Activated T-cell treated with anti-CD3 and anti-CD28 coated beads, Interleukin-2, amount 50 U/mL, for 4 hours (primary cell): ENCODE measurements around the gene PCDHGA1. TPM values are rescaled to one million over a fixed set of nuclear protein-coding genes. Genes with fewer than 3 reads are reported as not detected.

Source experiments
- ATAC-seq, 2 donors: fragments of 200-7000 bp; cut with Tn5 transposase; one replicate each; pipeline ENCODE4 v1.10.0; 2021
- DNase-seq: peaks from one replicate; pipeline ENCODE4 v3.0.0-alpha.2; 2020
- H3K27me3 Mint-ChIP-seq: one replicate; pipeline ENCODE4 v1.8.0; 2021; ENCODE audit warnings: low read depth, mixed read lengths
- H3K36me3 Mint-ChIP-seq: one replicate; pipeline ENCODE4 v1.8.0; 2022; ENCODE audit warnings: mixed read lengths; ENCODE audit not compliant: insufficient read depth
- H3K4me1 Mint-ChIP-seq: one replicate; pipeline ENCODE4 v1.8.0; 2021; ENCODE audit warnings: low read depth, mixed read lengths
- H3K4me3 Mint-ChIP-seq: one replicate; pipeline ENCODE4 v1.8.0; 2021; ENCODE audit warnings: mild to moderate bottlenecking, moderate library complexity, mixed read lengths
- H3K9me3 Mint-ChIP-seq: one replicate; pipeline ENCODE4 v1.8.0; 2021; ENCODE audit warnings: mixed read lengths
- total RNA-seq, 3 donors: library from RNA; stranded (reverse); gene quantifications; one replicate each; pipeline ENCODE4 v1.2.1, GENCODE V29; 2021

The PCDHGA1 gene
- total RNA-seq, 3 donors from 2014 or later: 0.05 to 0.11 (median 0.11) TPM

- ATAC-seq: no peak
- Mint-ChIP-seq H3K27me3 (peaks cover 85% of the 10 kb centered on the region), H3K36me3 (no peaks in the 10 kb centered on the region)
These were observed 158.6 kb downstream of the PCDHGA1 start, which contains the start of gene PCDHGC5 for GRCh38 chr5:141488591-141489561. TSS of gene PCDHGC5 (plus strand) at chr5:141489081. CDS start at chr5:141489241, 160 bp downstream.

GRCh38 chr5:141489841-141490240 lies 159.5 kb downstream of the PCDHGA1 start:
- Mint-ChIP-seq H3K36me3 (no peaks in the 10 kb centered on the region), H3K4me1 (peaks cover 15% of the 10 kb centered on the region), H3K27me3 (peaks cover 87% of the 10 kb centered on the region), H3K9me3 (no peaks in the 10 kb centered on the region), H3K4me3 (no peak overlapping the region)
- DNase-seq: no peak
- no peak for ATAC-seq

More at GRCh38 chr5:141488591-141489561, 158.6 kb downstream of the PCDHGA1 start, which contains the start of gene PCDHGC5:
- H3K9me3 Mint-ChIP-seq: no peaks in the 10 kb centered on the region
- H3K4me1 Mint-ChIP-seq: peaks cover 20% of the 10 kb centered on the region
- no peak within 1 kb of the TSS for H3K4me3 Mint-ChIP-seq
- no peak for DNase-seq

GRCh38 chr5:141490271-141490670 lies 160.0 kb downstream of the PCDHGA1 start:
- ATAC-seq: no peak
- no peaks in the 10 kb centered on the region for H3K9me3 Mint-ChIP-seq
- H3K27me3 Mint-ChIP-seq: peaks cover 87% of the 10 kb centered on the region
- DNase-seq: no peak
- no peaks in the 10 kb centered on the region for H3K36me3 Mint-ChIP-seq
- H3K4me3 Mint-ChIP-seq: no peak overlapping the region
- H3K4me1 Mint-ChIP-seq: peaks cover 11% of the 10 kb centered on the region

- H3K4me3 Mint-ChIP-seq: no peak overlapping the region
- peaks cover 14% of the 10 kb centered on the region for H3K4me1 Mint-ChIP-seq
- DNase-seq (no peak), ATAC-seq (no peak)
- no peaks in the 10 kb centered on the region for H3K9me3 Mint-ChIP-seq
- no peaks in the 10 kb centered on the region for H3K36me3 Mint-ChIP-seq
- H3K27me3 Mint-ChIP-seq: peaks cover 87% of the 10 kb centered on the region
These were observed 160.5 kb downstream of the PCDHGA1 start for GRCh38 chr5:141490771-141491170.

DNA sequence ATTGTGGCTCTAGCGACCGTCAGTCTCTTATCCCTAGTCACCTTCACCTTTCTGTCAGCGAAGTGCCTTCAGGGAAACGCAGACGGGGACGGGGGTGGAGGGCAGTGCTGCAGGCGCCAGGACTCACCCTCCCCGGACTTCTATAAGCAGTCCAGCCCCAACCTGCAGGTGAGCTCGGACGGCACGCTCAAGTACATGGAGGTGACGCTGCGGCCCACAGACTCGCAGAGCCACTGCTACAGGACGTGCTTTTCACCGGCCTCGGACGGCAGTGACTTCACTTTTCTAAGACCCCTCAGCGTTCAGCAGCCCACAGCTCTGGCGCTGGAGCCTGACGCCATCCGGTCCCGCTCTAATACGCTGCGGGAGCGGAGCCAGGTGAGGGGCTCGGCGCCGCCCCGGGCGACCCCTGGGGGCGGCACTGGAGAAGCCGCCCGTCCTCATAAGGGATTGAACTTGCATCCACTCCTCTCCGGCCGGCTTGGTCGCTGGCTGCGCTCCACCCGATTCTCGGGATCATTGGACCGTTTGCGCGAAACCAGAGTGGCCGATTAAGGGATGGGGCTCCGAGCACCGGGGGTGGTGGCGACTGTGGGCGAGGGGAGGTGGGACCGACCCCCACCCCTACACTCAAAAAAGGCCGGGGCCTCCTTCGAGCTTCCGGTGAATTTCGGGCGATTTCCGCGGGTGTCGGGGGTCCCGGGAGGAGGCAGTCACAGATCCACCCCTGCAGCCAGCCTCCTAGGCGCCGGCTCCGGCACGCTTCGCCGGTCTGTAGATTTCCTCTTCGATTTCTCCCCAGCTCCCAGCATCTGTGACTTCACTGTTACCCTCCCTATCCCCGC lies 161.2 kb downstream of the PCDHGA1 start:
- ATAC-seq: no peak
- peaks cover 12% of the 10 kb centered on the region for H3K4me1 Mint-ChIP-seq
- H3K36me3 Mint-ChIP-seq: no peaks in the 10 kb centered on the region
- H3K4me3 Mint-ChIP-seq: peak overlapping the region; percentile 75
- peaks cover 86% of the 10 kb centered on the region for H3K27me3 Mint-ChIP-seq
- no peaks in the 10 kb centered on the region for H3K9me3 Mint-ChIP-seq
- no peak for DNase-seq

DNA sequence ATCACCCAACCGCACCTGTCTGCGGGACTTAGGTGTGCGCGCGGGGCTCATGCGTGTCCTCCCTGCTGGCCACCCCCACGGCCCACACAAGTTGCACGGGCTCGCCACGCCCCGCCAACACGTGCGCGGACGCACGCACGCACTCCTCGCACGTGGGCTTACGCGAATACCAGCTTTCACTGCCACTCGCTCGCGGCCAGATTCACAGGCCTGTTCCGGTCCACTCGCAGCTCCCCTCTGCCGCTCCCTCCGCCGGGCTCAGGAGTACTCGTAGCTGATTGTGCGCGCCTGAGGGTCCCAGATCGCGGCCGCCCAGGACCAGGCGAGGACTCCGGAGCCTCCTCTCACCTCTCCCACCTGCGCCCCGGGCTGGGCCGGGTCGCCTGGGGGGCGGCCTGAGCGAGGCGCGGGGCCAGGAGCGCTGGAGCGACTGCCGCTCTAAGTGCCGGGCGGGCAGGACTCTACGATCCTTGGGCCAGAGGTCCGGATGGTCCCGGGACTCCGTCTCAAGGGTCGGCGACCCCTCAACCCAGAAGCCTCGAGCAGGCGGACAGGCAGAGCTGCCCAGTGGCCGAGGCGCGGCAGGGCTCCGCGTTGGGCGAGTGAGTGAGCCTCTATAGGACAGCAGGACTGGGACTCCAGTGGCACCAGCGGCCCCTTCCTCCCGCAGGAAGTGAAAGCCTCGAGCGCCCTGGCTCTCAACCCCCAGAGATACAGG lies 162.0 kb downstream of the PCDHGA1 start:
- peak; percentile 21 for DNase-seq
- H3K36me3 Mint-ChIP-seq: no peaks in the 10 kb centered on the region
- H3K4me1 Mint-ChIP-seq: peaks cover 11% of the 10 kb centered on the region
- peaks cover 83% of the 10 kb centered on the region for H3K27me3 Mint-ChIP-seq
- no peaks in the 10 kb centered on the region for H3K9me3 Mint-ChIP-seq
- ATAC-seq: peak; percentile 43 to 50
- peak overlapping the region; percentile 75 for H3K4me3 Mint-ChIP-seq

DNA sequence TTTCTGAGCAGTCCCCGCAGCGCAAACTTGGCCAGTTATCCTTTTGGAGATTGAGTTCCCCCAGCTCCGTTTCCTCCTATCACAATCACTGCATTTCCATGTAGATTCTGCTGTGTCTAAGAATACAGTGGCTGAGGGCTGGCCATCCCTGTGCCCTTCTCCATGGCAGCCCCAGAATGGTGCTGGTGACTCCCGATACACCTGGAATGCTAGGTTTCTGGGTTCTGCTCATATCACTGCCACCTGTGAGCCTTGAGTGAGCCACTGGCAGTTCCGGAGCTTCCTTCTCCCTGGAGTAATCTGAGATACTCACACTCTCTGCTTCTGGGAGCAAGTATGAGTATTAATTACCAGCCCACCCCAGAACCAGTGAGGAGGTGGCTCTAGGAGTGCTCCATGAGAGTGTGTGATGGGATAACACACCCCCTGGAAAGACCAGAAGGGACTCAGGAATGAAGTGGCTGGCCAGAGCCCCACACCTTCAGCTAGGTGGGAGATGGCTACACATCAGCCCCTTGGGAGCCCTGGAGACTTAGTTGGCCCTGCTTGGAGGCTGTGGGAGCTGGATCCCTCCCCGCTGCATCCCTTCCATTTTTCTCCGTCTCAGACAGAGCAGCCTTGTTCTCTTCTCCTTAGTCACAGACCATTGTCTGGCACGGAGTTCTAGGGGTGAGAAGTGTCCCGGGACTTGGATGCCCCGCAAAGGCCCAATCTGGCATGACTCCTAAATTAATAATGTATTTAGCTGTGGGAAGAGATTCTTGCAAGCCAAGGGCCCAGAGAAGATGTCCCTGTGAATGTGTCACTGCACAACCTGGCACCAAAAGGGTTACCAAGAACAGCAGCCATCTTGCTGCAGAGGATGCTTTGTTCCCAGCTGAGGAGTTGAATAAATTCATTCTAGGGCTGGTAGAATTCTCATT lies 163.4 kb downstream of the PCDHGA1 start:
- ATAC-seq (no peak), DNase-seq (no peak)
- Mint-ChIP-seq H3K9me3 (no peaks in the 10 kb centered on the region), H3K36me3 (no peaks in the 10 kb centered on the region), H3K4me3 (no peak overlapping the region), H3K27me3 (peaks cover 76% of the 10 kb centered on the region), H3K4me1 (peaks cover 11% of the 10 kb centered on the region)

DNA sequence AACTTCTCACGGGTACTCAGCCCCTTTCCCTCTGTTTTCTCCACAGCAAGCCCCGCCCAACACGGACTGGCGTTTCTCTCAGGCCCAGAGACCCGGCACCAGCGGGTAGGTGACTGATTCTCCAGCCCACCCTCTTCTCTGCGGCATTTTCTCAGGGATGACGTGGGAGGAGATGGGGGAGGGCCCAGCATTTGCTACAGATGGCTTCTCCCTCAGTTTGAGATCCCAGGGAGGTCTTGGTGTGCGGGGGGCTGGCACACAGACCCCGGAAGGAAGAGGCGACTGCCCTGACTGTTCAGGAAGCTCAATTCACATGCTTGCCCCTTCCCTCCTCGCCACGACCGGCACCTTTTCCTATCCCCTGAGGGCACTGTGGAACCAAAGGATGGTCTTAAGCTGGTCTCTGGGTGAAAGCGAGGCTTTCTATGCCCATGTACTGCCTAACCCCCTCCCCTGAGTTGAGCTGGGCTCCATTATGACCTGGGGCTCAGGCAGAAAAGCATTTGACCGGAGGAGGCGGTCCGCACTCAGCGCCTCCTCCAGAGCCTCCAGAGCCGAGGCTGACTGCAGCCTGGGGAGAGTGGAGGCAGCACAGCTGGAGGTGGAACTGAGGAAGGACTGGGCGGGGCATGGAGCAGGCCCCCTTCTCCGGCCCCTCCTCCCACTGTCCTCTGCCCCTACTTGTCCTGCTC lies 164.6 kb downstream of the PCDHGA1 start:
- Mint-ChIP-seq H3K4me3 (no peak overlapping the region), H3K36me3 (no peaks in the 10 kb centered on the region), H3K27me3 (peaks cover 70% of the 10 kb centered on the region), H3K4me1 (peaks cover 11% of the 10 kb centered on the region), H3K9me3 (no peaks in the 10 kb centered on the region)
- DNase-seq: no peak
- no peak for ATAC-seq

DNA sequence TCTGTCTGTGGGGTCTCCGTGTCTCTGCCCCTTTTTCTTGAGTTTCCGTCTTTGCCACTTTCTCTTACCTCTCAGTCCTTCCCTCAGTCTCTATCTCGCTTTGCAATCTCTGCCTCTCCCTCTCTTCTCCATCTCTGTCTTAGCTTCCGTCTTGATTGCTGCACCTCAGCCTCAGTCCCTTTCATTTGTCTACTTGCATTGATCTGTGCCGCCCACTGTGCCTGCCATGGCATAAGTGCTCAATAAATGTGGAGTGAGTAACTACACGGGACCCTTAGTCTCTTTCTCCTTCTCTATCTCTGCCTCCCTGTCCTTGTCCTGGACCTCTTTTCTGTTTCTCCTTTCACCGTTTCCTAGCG lies 165.1 kb downstream of the PCDHGA1 start:
- DNase-seq (no peak), ATAC-seq (no peak)
- peaks cover 65% of the 10 kb centered on the region for H3K27me3 Mint-ChIP-seq
- H3K4me1 Mint-ChIP-seq: peaks cover 11% of the 10 kb centered on the region
- H3K9me3 Mint-ChIP-seq: no peaks in the 10 kb centered on the region
- H3K36me3 Mint-ChIP-seq: no peaks in the 10 kb centered on the region
- no peak overlapping the region for H3K4me3 Mint-ChIP-seq

DNA sequence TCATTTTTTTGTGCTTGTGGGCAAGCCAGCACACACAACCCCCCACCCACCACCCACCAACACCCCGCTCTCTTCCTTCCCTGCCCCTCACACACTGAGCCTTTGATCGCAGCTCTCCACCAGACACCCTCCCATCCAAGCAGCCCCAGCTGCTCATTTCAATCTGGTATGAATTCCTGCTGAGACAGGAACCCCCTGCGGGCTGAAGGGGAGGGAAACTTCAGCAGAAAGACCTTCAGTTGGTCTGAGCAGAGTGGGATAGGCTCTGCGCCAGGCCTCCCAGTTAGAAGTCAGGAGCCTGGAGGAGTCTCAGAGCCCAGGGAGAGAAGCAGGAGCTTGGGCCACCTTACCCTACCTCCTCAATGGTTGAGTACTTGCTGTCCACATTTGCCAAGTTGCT lies 165.7 kb downstream of the PCDHGA1 start:
- no peaks in the 10 kb centered on the region for H3K9me3 Mint-ChIP-seq
- peaks cover 59% of the 10 kb centered on the region for H3K27me3 Mint-ChIP-seq
- DNase-seq (no peak), ATAC-seq (no peak)
- H3K4me3 Mint-ChIP-seq: no peak overlapping the region
- no peaks in the 10 kb centered on the region for H3K36me3 Mint-ChIP-seq
- peaks cover 11% of the 10 kb centered on the region for H3K4me1 Mint-ChIP-seq

DNA sequence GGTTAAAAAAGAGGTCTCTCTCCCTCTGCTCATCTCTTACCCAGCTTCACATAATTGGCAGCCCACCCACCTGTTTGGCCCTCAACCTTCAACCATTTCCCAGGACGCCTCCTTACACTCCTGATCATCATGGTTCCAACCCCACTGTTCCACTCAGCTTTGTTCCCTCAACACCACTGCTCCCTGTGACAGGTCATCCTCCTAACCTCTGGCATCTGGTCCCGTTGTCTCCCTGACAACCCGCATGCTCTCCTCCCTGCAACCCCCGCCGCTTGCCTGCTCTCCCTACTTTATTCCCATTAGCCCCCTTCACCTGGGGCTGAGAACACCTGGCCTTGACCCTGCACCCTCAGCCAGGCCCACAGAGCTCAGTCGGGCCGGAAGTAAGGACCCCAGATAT lies 171.4 kb downstream of the PCDHGA1 start:
- Mint-ChIP-seq H3K4me1 (no peaks in the 10 kb centered on the region), H3K4me3 (no peak overlapping the region), H3K36me3 (no peaks in the 10 kb centered on the region), H3K9me3 (no peaks in the 10 kb centered on the region), H3K27me3 (peaks cover 12% of the 10 kb centered on the region)
- DNase-seq (no peak), ATAC-seq (no peak)

DNA sequence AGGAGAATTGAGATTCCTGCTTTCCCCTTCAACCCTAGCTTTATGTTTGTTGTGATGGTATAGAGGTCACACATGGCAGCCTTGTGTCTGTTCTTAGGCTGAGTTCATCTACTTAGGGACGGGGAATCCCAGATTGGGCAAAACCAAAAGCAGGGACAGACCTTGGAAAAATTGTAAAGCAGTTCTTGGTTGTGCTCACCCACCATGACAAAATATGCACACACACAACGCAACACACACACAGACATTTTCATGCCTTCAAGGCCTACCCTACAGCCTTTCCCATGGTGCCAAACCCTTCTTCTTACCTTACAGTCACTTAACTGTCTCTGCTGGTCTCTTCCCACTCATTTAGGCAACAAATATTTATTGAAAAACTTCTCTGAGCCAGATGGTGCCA lies 173.4 kb downstream of the PCDHGA1 start:
- Mint-ChIP-seq H3K36me3 (no peaks in the 10 kb centered on the region), H3K4me3 (no peak overlapping the region), H3K4me1 (no peaks in the 10 kb centered on the region), H3K27me3 (peaks cover 3% of the 10 kb centered on the region), H3K9me3 (no peaks in the 10 kb centered on the region)
- DNase-seq: no peak
- ATAC-seq: no peak

GRCh38 chr5:141504216-141504615 lies 173.9 kb downstream of the PCDHGA1 start:
- Mint-ChIP-seq H3K9me3 (no peaks in the 10 kb centered on the region), H3K27me3 (no peaks in the 10 kb centered on the region), H3K4me3 (no peak overlapping the region), H3K36me3 (no peaks in the 10 kb centered on the region), H3K4me1 (peaks cover 2% of the 10 kb centered on the region)
- no peak for ATAC-seq
- no peak for DNase-seq
